ENCODE results near the gene DDB1. TPM values are rescaled to one million over a fixed set of nuclear protein-coding genes. Genes with fewer than 3 reads are reported as not detected.
A peak's percentile ranks its signal among the peaks of the same experiment; 100 is the strongest.

Gene DDB1
- polyA plus RNA-seq, 1 experiment = 340 TPM

- TF ChIP-seq CTCF (IDR thresholded peaks at IDR 0.05; ENCODE audit: low read depth, low read length) = no peak
Measured at GRCh38 chr11:61273178-61274078, 59.5 kb downstream of the DDB1 start.

DNA sequence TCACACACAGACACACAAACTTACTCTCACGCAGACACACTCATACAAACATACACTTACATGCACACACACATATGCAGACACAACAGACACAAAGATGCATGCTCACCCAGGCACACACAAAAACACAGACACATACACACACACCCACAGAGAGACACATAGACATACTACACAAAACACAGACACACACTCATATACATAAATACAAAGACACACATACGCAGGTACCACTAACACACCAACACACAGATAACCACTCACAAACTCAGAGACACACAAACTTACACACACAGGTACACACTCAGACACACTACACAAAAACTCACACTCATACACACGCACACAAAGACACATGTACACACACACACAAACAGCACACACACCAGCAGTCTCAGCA lies 60.2 kb downstream of the DDB1 start:
- ChIA-PET POLR2A (no interaction called here), CTCF (no interaction called here)
- Histone ChIP-seq H3K27me3 (ENCODE audit: control insufficient read depth, insufficient read depth, low read length) (no peaks in the 10 kb centered on the region), H3K9me3 (ENCODE audit: control insufficient read depth, insufficient read depth, low read length) (no peaks in the 10 kb centered on the region; the same call in 1 of the 2 replicates), H3K27ac (ENCODE audit: low read depth, low read length) (no peak overlapping the region), H3K4me3 (ENCODE audit: low read depth, low read length) (no peak overlapping the region)
- TF ChIP-seq CTCF (IDR thresholded peaks at IDR 0.05; ENCODE audit: low read depth, low read length) = no peak
- no peak for DNase-seq (ENCODE audit: low read depth, low spot score)

More at GRCh38 chr11:61273178-61274078, 59.5 kb downstream of the DDB1 start:
- CTCF ChIA-PET = no interaction called here
- Histone ChIP-seq H3K27me3 (ENCODE audit: control insufficient read depth, insufficient read depth, low read length) (no peaks in the 10 kb centered on the region), H3K4me3 (ENCODE audit: low read depth, low read length) (no peak overlapping the region), H3K9me3 (ENCODE audit: control insufficient read depth, insufficient read depth, low read length) (no peaks in the 10 kb centered on the region; the same call in 1 of the 2 replicates), H3K27ac (ENCODE audit: low read depth, low read length) (no peak overlapping the region)
- no peak for DNase-seq (ENCODE audit: low read depth, low spot score)
- POLR2A ChIA-PET = no interaction called here

GRCh38 chr11:61270354-61271076 lies 62.4 kb downstream of the DDB1 start:
- TF ChIP-seq CTCF (IDR thresholded peaks at IDR 0.05; ENCODE audit: low read depth, low read length) = no peak
- POLR2A ChIA-PET = interaction anchor here (0.7 to 1.1 kb wide), 2 partner anchors 24 to 91 kb away, joined by 3 to 6 read pairs; no protein-coding TSS in a partner anchor
- no peaks in the 10 kb centered on the region for H3K27me3 ChIP-seq (ENCODE audit: control insufficient read depth, insufficient read depth, low read length)
- H3K27ac ChIP-seq (ENCODE audit: low read depth, low read length) = no peak overlapping the region
- peak; percentile 16 for DNase-seq (ENCODE audit: low read depth, low spot score)
- CTCF ChIA-PET = interaction anchor here (0.6 to 1.2 kb wide), 5 partner anchors 10 to 678 kb away, joined by 3 to 4 read pairs (median 3); no protein-coding TSS in a partner anchor
- H3K9me3 ChIP-seq (ENCODE audit: control insufficient read depth, insufficient read depth, low read length) = no peaks in the 10 kb centered on the region; the same call in 1 of the 2 replicates
- H3K4me3 ChIP-seq (ENCODE audit: low read depth, low read length) = no peak overlapping the region

GRCh38 chr11:61268588-61269250 lies 64.2 kb downstream of the DDB1 start:
- no peaks in the 10 kb centered on the region for H3K27me3 ChIP-seq (ENCODE audit: control insufficient read depth, insufficient read depth, low read length)
- ChIA-PET CTCF (no interaction called here), POLR2A (no interaction called here)
- H3K9me3 ChIP-seq (ENCODE audit: control insufficient read depth, insufficient read depth, low read length) = no peaks in the 10 kb centered on the region; the same call in 1 of the 2 replicates
- no peak for DNase-seq (ENCODE audit: low read depth, low spot score)
- no peak overlapping the region for H3K4me3 ChIP-seq (ENCODE audit: low read depth, low read length)
- H3K27ac ChIP-seq (ENCODE audit: low read depth, low read length) = no peak overlapping the region
- TF ChIP-seq CTCF (IDR thresholded peaks at IDR 0.05; ENCODE audit: low read depth, low read length) = no peak

All from AG04450 (cell line).